ENCODE data around the gene FAF1.

DNA sequence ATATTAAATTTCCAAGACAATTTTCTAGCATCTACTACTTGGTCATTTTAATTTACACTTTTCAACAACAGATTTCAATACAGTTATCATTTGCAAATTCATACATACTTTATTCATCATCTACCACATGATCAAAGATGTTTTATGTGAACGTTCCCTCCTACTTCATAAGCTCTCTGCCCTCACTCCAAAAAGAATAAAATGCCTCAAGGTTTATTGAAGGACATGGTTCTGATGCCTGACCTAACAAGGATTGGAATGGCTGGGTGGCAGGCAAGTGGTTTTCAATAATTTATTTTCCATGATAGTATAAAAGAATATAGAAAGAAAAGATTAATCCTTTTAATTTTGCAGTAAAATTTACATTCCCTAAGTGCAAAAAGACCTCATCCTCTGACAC lies 15.4 kb upstream of the FAF1 start:
- no peak for TF ChIP-seq JUND (IDR thresholded peaks at IDR 0.05)
- TF ChIP-seq, protein P1, sequence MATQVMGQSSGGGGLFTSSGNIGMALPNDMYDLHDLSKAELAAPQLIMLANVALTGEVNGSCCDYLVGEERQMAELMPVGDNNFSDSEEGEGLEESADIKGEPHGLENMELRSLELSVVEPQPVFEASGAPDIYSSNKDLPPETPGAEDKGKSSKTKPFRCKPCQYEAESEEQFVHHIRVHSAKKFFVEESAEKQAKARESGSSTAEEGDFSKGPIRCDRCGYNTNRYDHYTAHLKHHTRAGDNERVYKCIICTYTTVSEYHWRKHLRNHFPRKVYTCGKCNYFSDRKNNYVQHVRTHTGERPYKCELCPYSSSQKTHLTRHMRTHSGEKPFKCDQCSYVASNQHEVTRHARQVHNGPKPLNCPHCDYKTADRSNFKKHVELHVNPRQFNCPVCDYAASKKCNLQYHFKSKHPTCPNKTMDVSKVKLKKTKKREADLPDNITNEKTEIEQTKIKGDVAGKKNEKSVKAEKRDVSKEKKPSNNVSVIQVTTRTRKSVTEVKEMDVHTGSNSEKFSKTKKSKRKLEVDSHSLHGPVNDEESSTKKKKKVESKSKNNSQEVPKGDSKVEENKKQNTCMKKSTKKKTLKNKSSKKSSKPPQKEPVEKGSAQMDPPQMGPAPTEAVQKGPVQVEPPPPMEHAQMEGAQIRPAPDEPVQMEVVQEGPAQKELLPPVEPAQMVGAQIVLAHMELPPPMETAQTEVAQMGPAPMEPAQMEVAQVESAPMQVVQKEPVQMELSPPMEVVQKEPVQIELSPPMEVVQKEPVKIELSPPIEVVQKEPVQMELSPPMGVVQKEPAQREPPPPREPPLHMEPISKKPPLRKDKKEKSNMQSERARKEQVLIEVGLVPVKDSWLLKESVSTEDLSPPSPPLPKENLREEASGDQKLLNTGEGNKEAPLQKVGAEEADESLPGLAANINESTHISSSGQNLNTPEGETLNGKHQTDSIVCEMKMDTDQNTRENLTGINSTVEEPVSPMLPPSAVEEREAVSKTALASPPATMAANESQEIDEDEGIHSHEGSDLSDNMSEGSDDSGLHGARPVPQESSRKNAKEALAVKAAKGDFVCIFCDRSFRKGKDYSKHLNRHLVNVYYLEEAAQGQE (IDR thresholded peaks at IDR 0.05) = no peak

Measured in liver (tissue), 2 donors.